ENCODE results near the gene CREB5.

Gene CREB5

GRCh38 chr7:28512668-28513440 is 100.5 kb downstream of the CREB5 start:
- DNase-seq (ENCODE audit: low read depth): no peak
- no peak for TF ChIP-seq CTCF (IDR thresholded peaks at IDR 0.05; ENCODE audit: low read depth, low read length, missing control alignments)
- no peak overlapping the region for H3K4me3 ChIP-seq (ENCODE audit: low read depth, low read length)

- no peak overlapping the region for H3K4me3 ChIP-seq (ENCODE audit: low read depth, low read length)
- no peak for TF ChIP-seq CTCF (IDR thresholded peaks at IDR 0.05; ENCODE audit: low read depth, low read length, missing control alignments)
- no peak for DNase-seq (ENCODE audit: low read depth)
Measured at GRCh38 chr7:28516390-28517172, 104.3 kb downstream of the CREB5 start.

GRCh38 chr7:28517206-28517605 is 104.9 kb downstream of the CREB5 start:
- no peak for DNase-seq (ENCODE audit: low read depth)
- no peak for TF ChIP-seq CTCF (IDR thresholded peaks at IDR 0.05; ENCODE audit: low read depth, low read length, missing control alignments)
- H3K4me3 ChIP-seq (ENCODE audit: low read depth, low read length): no peak overlapping the region

GRCh38 chr7:28517606-28518005 is 105.3 kb downstream of the CREB5 start:
- DNase-seq (ENCODE audit: low read depth): no peak
- TF ChIP-seq CTCF (IDR thresholded peaks at IDR 0.05; ENCODE audit: low read depth, low read length, missing control alignments): no peak
- no peak overlapping the region for H3K4me3 ChIP-seq (ENCODE audit: low read depth, low read length)

- no peak for DNase-seq (ENCODE audit: low read depth)
Measured at GRCh38 chr7:28520074-28521015, 108.0 kb downstream of the CREB5 start.

More at GRCh38 chr7:28520074-28521015, 108.0 kb downstream of the CREB5 start:
- H3K4me3 ChIP-seq (ENCODE audit: low read depth, low read length): no peak overlapping the region
- TF ChIP-seq CTCF (IDR thresholded peaks at IDR 0.05; ENCODE audit: low read depth, low read length, missing control alignments): no peak
